CD4-positive, alpha-beta T cell treated with Interleukin-15 for 4 hours (primary cell): ENCODE data around the gene HSFX4.
"Not testable (repeated sequence)": the region's sequence is repeated elsewhere in the genome, so short reads cannot be mapped to it uniquely, and the experiment has no call there.

ENCODE experiments used
- DNase-seq: peaks from one replicate; pipeline ENCODE4 v3.0.0-alpha.2; 2020; ENCODE audit warnings: low spot score

HSFX4 gene

GRCh38 chrX:149929400-149929799 lies at the start of gene HSFX4:
Gene HSFX4, plus strand, starts transcription at chrX:149929573. Its CDS starts 72 bp downstream, at chrX:149929645.
- DNase-seq, result not testable (repeated sequence)

GRCh38 chrX:149881081-149881711 lies 48.2 kb upstream of the HSFX4 start, which contains the start of gene MAGEA8:
Gene MAGEA8, plus strand, starts transcription at chrX:149881183. Its CDS starts 3,090 bp downstream, at chrX:149884273.
- no peak for DNase-seq

GRCh38 chrX:149890828-149891227 lies 38.5 kb upstream of the HSFX4 start:
- not testable (repeated sequence) for DNase-seq

GRCh38 chrX:149898554-149898953 lies 30.8 kb upstream of the HSFX4 start:
- no peak for DNase-seq

GRCh38 chrX:149903889-149904748 lies 25.3 kb upstream of the HSFX4 start:
- no peak for DNase-seq

- DNase-seq, result no peak
These were observed 21.1 kb upstream of the HSFX4 start for GRCh38 chrX:149908308-149908707.

GRCh38 chrX:149908727-149909126 lies 20.6 kb upstream of the HSFX4 start:
- DNase-seq, result no peak

GRCh38 chrX:149909324-149910177 lies 19.8 kb upstream of the HSFX4 start:
- no peak for DNase-seq

GRCh38 chrX:149910178-149910695 lies 19.1 kb upstream of the HSFX4 start:
- no peak for DNase-seq

GRCh38 chrX:149916745-149917392 lies 12.5 kb upstream of the HSFX4 start:
- DNase-seq, result no peak

- DNase-seq, result not testable (repeated sequence)
These were observed 5.5 kb upstream of the HSFX4 start for GRCh38 chrX:149923836-149924235.

- DNase-seq, result not testable (repeated sequence)
These were observed 4.9 kb upstream of the HSFX4 start for GRCh38 chrX:149924434-149924833.

- DNase-seq, result not testable (repeated sequence)
These were observed 2.0 kb upstream of the HSFX4 start for GRCh38 chrX:149927245-149927963.

- DNase-seq, result not testable (repeated sequence)
These were observed 1.5 kb upstream of the HSFX4 start for GRCh38 chrX:149927964-149928258.

- DNase-seq, result not testable (repeated sequence)
These were observed 738 bp upstream of the HSFX4 start for GRCh38 chrX:149928635-149929034.

- DNase-seq, result not testable (repeated sequence)
These were observed 2.0 kb downstream of the HSFX4 start for GRCh38 chrX:149931355-149931754.

GRCh38 chrX:149932150-149932549 lies 2.8 kb downstream of the HSFX4 start:
- not testable (repeated sequence) for DNase-seq

GRCh38 chrX:149932970-149933369 lies 3.6 kb downstream of the HSFX4 start:
- not testable (repeated sequence) for DNase-seq

GRCh38 chrX:149933547-149933946 lies 4.2 kb downstream of the HSFX4 start:
- DNase-seq, result not testable (repeated sequence)

GRCh38 chrX:149937328-149937727 lies 8.0 kb downstream of the HSFX4 start:
- not testable (repeated sequence) for DNase-seq

- DNase-seq, result no peak
These were observed 8.6 kb downstream of the HSFX4 start for GRCh38 chrX:149937871-149938426.
